NCI-H748 treated with DMSO at 0.1 percent for 48 hours (cell line): ENCODE measurements around the gene LIPN.
"Not testable (repeated sequence)": the region's sequence is repeated elsewhere in the genome, so short reads cannot be mapped to it uniquely, and the experiment has no call there.

Source experiments
- DNase-seq: peaks from one replicate; lab custom pipeline; 2025; lab: John Stamatoyannopoulos, UW

LIPN gene, protein sequence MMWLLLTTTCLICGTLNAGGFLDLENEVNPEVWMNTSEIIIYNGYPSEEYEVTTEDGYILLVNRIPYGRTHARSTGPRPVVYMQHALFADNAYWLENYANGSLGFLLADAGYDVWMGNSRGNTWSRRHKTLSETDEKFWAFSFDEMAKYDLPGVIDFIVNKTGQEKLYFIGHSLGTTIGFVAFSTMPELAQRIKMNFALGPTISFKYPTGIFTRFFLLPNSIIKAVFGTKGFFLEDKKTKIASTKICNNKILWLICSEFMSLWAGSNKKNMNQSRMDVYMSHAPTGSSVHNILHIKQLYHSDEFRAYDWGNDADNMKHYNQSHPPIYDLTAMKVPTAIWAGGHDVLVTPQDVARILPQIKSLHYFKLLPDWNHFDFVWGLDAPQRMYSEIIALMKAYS

DNA sequence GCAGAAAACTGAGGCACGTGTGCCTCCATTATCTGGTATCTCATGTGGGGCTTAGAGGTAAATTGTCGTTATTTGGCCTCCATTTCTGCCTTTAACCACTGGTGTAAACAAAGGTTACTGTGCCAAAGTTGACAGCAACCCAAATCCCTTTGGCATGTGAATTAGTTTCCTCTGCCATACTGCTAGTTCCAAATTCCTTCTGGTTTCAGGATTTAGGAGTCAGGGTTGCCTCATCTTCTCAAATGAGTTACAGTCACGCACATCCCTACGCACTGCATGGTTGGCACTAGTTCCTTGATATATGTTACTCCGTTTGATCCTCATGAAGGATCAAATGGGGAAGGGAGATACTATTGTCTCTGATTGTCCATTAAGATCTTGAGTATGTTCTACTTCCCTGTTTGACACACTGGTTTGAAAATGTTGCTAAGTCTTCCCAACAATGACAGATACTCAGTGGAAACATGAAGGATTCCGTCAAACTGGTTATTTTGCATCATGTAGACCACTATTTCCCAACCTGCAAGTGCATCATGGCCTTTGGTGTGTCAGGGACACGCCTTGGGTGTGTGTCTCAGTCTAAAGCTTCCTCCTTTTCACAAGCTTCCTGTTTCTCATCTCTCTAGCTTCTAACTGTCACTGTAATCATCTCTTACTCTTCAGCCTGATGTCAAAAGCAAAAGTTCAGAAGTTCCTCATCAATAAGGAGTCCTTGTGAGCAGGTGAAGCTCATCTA, at the start of gene LIPN:
Gene LIPN, plus strand, starts transcription at position 655 of the 736 bp plus-strand sequence. CDS start 1,386 bp downstream, outside the sequence.
- DNase-seq, result no peak

- DNase-seq, result no peak
Observed at GRCh38 chr10:88715517-88715916, 44.3 kb upstream of the LIPN start.

DNA sequence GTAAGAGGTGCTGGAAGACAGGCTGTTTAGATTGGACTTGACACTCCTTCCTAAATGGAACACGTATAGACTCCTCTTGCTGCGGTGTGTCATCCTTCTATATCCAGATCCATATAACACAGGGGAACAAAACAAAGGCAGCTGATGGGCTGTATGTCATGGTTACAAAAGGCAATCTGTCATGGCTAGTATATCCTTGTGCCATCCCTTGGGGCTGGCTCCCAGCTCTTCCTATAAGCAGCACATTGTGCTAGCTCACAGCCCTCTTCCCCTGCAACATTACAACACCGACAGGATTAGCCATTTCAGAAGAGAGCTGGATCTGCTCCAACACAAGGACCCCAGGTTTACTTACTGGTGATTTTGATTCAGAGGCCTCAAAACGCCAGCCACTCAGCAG, 38.4 kb upstream of the LIPN start:
- DNase-seq, result no peak

DNA sequence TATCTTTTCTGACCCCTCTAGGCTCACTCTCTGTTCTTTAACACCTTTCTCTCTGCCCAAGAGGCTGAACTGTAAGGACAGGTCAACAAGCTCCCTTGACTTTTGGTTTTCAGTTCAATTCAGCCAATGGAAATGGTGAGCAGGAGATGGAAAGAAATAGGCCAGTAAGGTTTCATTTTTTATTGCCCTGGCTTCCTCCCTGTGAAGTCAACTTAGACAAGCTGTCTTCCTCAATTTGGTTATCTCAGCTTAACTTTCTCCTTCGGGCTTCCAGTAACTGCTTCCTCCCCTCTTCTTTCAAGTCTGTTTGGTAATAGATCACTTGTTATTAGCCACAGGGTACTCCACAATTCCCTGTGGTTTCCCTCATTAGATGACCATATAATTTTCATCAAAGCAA, 34.0 kb upstream of the LIPN start:
- no peak for DNase-seq

- DNase-seq, result no peak
Observed at GRCh38 chr10:88728107-88728763, 31.6 kb upstream of the LIPN start.

DNA sequence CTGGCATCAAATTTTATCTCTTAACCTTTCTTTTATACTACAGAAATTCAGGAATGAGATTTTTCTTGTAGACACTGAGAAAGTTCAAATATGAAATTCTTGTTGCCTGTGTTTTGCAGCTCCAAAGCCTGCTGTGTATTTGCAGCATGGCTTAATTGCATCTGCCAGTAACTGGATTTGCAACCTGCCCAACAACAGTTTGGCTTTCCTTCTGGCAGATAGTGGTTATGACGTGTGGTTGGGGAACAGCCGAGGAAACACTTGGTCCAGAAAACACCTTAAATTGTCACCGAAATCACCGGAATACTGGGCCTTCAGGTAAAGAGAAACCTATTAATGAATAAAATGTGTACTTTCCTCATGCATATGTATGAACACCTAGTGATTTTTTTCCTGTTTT, 29.0 kb upstream of the LIPN start:
- no peak for DNase-seq

- DNase-seq, result no peak
Observed at GRCh38 chr10:88731296-88731695, 28.5 kb upstream of the LIPN start.

- DNase-seq, result no peak
Observed at GRCh38 chr10:88733215-88733614, 26.6 kb upstream of the LIPN start.

DNA sequence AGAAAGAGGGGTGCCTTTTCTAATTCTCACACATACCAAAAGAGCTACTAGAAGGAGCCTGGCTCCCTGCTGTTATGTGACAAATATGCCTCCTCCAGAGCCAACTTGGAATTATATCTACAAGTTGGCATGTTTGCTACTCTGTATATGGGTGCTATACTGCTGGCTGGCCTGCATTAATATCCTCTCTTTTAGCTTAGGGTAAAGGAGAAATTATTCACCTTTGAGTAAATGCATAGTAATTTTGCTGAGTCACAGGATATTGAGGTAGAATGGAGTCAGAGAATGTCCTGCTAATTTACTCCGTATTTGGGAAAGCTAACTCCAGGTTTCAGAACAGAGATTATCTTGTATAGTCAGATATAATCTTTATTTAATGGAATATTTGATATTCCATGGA, 24.2 kb upstream of the LIPN start:
- DNase-seq, result no peak

- not testable (repeated sequence) for DNase-seq
Observed at GRCh38 chr10:88741921-88742320, 17.9 kb upstream of the LIPN start.

DNA sequence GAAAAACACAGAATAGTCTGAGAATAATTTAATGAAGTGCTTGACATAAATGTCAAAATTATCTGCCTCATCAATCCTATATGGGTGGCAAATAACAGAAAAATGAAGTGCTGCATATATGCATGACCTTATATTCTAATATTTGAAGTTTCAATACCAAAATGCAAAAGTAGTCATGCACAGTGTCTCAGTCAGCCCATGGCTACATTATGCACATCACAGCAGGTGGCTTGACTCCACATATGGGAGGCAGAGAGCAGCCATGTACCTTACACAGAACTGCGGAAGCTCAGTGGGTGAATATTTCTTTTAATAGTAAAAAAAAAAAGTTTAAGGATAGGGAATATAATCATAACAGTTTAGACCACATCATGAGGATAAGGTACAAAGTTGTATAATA, 17.4 kb upstream of the LIPN start:
- DNase-seq, result no peak

DNA sequence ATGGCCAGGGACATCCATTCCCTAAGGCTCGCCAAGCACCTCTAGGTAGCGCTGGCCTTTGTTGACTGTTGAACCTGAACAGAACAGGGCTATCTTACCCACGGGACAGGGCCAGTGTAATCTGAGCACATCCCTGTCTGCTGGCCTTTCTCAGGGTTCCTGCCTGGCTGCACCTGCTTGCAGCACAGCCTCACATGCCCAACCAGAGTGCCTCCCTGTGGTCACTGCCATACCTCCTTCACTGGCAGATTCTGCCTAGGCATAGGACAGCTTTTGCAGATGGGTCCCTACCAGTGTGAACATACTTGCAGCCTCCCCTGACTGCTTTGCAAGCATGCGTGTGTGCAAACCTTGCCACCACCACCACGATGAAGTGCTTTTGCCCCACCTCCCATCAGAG, 15.8 kb upstream of the LIPN start:
- DNase-seq, result no peak

GRCh38 chr10:88745633-88746032, 14.2 kb upstream of the LIPN start:
- no peak for DNase-seq

DNA sequence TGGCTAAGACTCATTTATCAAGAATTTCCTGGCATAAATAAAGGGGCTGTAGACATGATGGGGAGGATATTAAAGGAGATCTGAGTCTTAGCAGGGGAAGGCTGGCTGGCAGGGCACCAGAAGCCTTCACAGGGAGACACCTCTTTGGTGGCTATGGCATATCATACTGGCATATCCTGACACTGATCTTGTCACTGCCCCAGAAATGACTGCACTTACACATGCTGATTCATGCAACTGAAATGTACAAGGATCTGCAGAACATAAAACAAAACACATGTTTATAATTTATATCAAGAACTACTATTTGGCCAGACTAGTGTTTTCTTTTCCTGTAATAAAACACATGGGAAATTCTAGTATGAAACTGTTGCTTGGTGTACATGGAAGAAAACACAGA, 5.5 kb upstream of the LIPN start:
- no peak for DNase-seq

DNA sequence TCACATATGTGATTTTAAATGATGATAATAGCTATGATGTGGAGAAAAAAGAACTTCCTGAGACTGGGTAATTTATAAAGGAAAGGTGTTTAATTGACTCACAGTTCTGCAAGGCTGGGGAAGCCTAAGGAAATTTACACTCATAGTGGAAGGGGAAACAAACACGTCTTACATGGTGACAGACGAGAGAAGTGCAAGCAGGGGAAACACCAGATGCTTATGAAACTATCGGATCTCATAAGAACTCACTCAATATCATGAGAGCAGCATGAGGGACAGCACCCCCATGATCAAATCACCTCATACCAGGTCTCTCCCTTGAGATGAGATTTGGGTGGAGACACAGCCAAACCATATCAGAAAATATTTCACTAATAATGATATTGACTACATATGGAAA, 4.1 kb upstream of the LIPN start:
- no peak for DNase-seq

DNA sequence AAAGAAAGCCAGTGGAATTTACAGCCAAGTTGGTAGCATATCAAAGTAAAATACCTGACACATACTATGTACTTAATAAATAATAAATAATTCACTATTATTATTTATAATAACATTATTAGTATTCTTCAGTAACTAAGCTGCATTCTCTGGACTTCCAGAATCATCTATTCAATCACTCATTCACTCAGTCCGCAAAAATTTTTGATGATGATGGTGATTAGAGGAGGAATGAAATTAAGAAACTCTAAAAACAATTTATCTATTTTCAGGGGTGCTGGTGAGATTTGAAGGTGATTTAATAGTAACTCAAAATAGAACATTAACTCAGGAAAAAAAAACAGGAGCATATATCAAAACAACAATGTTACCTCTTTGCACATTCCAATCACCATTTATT, 3.2 kb upstream of the LIPN start:
- DNase-seq, result no peak

DNA sequence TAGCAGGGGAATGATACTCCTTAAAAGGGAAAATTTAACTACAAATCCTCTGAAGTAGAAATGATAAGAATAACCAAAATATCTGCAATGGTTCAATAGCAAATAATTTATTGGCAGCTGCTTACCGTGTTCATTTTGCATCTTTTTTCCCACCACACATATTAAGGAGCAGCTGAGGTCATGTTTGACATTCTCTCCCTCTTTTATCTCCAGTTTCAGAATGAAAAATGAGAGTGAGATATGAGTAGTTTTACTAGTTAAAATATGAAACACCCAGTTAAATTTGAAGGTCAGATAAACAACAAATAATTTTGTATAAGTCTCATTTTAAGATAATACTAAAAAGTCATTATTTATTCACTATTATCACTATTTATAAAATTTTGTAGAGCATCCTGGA, 3.1 kb downstream of the LIPN start:
- DNase-seq, result no peak

- DNase-seq, result no peak
Observed at GRCh38 chr10:88763441-88763840, 3.6 kb downstream of the LIPN start.

DNA sequence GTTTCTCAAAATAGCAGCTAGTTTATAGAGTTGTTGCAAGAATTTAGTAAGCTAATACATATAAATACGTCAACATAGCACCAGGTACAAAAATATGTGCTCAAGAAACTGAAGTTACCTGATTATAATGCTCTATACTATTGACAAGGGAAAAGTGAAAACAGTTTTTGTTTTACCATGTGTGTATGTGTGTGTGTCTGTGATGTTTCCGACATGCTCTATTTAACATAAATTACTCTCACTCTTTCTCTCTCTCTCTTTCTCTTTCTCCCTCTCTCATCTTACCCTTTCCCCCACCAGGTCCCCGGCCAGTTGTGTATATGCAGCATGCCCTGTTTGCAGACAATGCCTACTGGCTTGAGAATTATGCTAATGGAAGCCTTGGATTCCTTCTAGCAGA, 4.3 kb downstream of the LIPN start:
- DNase-seq, result no peak

DNA sequence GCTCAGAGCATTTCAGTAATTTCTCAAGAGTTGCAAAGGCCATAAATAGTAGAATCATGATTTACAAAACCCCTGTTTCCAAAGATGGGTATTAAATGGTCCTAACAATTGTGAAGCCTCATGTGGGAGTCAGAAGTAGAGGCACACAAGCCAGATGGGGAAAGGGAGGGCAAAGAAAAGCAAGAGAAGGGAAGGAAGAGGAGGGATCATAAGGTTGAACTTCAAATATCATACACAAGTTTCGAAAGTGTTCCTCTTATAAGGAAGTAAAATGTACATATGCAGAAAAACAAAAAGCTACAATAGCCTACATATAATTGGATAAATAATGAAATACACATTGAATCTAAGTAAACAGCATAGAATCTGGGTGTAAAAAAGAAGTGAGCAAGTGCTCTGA, 6.0 kb downstream of the LIPN start:
- no peak for DNase-seq

GRCh38 chr10:88769384-88769783, 9.6 kb downstream of the LIPN start:
- no peak for DNase-seq

DNA sequence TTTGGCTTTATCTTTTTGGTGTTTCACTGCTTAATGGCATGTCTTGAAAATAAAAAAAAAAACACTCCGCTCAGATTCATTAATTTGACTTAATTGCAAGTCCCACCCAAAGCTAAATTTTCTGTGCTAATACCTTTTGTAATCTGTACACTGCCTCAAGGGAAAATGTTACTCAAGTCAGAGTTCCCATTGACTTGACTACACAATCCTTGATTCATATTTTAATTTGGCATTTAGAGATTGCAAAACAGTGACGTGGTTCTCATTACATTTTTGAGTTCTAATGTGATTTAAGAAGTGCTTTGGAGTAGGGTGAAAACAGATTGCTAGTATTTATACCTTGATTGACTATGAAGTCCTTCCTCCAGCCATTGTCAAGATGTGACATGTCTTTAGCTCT, 21.4 kb downstream of the LIPN start:
- no peak for DNase-seq

DNA sequence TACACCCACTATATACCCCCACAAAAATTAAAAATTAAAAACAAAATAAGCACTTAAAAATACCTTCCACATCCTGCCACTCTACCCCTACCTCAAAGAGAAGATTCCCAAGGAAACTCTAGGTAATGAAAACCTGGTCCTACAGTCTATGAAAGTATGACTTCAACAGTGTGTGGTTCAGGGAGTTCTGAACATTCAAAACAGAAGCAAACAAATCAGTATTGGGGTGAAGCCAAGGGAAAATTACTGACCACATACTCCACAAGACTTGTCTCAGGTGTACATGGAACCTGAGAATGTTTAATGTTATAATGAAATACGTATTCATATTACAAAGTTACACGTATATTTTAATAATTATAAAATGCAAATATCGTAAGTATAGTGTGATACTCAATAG, 22.4 kb downstream of the LIPN start:
- no peak for DNase-seq
